NCI-H2196 (cell line): ENCODE results near the gene MYEF2.
A peak's percentile ranks its signal among the peaks of the same experiment; 100 is the strongest.

Experiments
- DNase-seq: peaks from one replicate; lab custom pipeline; 2025; ENCODE audit not compliant: unreplicated experiment; lab: John Stamatoyannopoulos, UW

Gene MYEF2

GRCh38 chr15:48177766-48178647, at the start of gene MYEF2:
Gene MYEF2 (minus strand): TSS chr15:48178295. CDS start chr15:48178237, 58 bp downstream.
- peak; percentile 68 for DNase-seq

DNA sequence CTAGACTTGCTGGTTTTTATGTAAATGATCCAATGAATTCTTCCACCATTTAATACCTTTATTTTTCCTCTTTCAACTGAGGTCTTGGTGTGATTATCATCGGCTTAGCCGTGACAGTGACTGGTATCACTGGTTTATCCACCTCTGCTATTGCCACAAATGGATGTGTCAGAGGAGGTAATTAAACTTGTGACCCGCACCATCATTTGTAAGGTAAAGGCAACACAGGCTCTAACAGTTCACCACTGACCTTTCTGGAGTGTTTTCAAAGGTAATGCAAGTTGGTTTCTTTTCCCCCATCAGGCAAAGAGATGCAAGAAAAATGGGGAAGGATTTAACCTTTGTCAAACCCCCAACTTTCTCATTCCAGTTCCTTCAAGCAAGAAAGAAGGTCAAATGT, 47.7 kb upstream of the MYEF2 start:
- no peak for DNase-seq

- DNase-seq = no peak
These were observed 44.5 kb upstream of the MYEF2 start for GRCh38 chr15:48222627-48223026.

- no peak for DNase-seq
These were observed 43.8 kb upstream of the MYEF2 start for GRCh38 chr15:48221885-48222284.

- no peak for DNase-seq
These were observed 43.2 kb upstream of the MYEF2 start for GRCh38 chr15:48221261-48221660.

DNA sequence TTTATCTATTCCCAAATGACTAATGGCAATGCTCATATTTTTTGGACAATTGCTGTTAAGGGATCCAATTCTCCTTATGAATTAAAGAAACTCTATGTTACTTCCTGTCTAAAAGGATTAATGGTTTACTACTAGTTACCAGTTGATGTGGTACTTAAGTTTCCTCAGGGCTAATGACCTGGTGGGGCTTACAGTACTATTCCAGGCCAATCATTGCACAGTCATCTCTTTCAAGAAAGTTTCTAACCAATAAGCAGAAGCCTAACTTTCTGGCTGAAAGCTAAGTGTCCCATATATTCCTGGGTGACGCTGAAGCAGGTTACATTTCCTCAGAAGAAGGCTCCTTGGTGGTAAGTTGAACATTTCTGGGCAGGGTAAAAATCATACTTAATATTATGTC, 27.9 kb upstream of the MYEF2 start, which contains the start of gene SLC12A1:
SLC12A1 (plus strand) TSS at position 322 of the 400 bp plus-strand sequence. CDS start 1,418 bp downstream, outside the sequence.
- DNase-seq = no peak

DNA sequence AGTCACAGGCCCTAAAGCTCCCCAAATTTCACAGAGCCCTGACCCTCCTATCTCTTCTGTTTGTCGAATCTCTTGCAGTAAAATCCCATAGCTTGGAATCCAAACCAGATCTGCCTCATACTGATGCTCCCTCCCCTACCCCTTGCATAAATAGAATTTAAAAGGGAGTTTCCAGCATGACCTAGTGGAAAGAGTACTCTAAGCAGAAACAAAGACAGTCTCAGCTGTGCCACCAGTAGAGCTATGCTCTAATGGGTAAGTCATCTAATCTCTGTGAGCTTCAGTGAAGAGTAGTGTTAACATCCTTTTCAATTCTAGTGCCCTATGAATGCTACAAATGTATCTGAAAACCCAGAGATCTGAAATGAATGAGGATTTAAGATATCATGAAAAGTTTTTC, 24.0 kb upstream of the MYEF2 start:
- DNase-seq = no peak

GRCh38 chr15:48191574-48192225, 13.6 kb upstream of the MYEF2 start, which contains the start of gene CTXN2:
Gene CTXN2 (plus strand): TSS chr15:48191665. CDS start chr15:48201301, 9,636 bp downstream.
- DNase-seq = peak; percentile 44

- DNase-seq = no peak
These were observed 13.0 kb upstream of the MYEF2 start for GRCh38 chr15:48190932-48191573.

DNA sequence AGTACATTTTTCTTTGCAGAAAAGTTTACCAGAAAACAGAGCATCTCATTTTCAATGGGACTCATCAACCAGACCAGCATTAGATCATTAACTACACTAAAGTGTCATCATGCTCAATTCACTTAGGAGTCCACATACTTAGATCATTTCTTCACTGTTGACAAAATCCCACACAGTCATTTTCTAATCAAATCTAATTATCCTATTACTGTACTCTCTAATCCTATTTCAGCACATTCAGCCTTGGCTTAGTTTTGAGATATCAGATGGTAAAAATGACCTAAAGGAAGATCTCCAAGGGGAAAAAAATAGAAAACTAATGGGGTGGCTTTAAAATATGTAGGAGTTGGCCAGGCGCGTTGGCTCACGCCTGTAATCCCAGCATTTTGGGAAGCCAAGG, 8.2 kb upstream of the MYEF2 start:
- DNase-seq = no peak

DNA sequence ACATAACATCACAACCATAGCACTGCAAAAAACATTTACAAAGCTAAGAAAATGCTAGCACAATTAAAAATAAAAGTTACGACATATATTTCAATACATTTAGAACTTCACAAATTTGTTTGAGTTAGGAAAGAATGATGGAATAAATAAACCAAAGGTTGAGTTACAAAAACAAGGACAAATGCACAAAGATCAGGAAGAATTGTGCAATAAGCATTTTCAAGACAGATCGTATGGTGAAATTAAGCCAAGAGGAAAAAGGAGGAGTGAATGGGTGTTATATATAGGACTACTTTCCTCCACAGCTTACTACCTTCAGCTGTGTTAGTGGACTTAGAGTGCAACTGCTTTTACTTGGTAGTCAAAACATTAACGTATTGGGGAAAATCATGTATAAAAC, 7.4 kb upstream of the MYEF2 start:
- no peak for DNase-seq

DNA sequence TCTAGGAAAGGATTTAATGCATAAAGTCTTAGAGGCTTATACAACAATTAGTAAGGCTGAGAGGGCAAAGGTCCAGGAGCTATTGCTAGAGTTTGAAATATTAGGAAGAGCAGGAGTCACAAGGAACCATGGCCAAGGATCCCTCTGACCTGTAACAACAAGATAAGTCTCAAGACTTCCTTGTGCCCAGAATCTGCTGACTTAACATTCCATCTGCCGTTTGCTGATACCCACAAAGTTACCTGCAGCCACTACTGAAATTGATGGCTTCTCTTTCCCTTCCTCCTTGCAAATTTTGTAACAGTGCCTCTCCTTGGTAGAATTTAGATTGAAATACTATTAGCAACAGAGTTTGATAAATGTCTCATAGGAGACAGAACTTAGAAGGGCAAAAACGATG, 4.7 kb upstream of the MYEF2 start:
- no peak for DNase-seq

DNA sequence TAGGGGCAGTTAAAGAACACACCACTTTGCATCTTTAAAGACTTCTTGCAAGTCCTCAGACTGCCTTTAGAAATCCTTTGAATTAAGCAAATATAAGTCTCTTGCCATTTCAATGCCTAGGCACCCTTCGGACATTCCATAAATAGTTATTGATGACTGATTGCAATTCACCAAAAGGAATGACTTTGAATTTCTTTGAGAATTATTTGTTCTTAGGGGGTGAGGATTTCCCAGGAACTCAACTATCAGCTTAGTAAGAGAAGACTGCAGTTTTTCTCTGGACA, 495 bp upstream of the MYEF2 start:
- no peak for DNase-seq

DNA sequence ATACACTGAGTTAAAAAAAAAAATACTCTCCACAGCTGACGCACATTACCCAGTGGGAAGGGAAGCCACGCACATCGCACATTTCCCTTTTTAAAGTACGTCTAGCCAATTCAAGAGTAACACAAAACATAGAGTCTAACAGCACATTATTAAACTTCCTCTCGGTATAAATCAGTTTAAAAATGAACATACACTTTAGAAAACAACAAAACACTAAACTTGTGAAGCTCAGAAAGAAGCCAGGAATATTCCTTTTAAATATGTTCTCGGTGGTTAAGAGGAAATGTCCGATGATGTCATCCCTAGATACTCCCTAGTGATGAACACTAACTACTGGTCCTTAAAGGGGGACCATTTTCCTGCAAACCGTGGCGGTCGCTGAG, 721 bp downstream of the MYEF2 start:
- peak; percentile 21 for DNase-seq

GRCh38 chr15:48176957-48177356, 1.1 kb downstream of the MYEF2 start:
- DNase-seq = no peak

DNA sequence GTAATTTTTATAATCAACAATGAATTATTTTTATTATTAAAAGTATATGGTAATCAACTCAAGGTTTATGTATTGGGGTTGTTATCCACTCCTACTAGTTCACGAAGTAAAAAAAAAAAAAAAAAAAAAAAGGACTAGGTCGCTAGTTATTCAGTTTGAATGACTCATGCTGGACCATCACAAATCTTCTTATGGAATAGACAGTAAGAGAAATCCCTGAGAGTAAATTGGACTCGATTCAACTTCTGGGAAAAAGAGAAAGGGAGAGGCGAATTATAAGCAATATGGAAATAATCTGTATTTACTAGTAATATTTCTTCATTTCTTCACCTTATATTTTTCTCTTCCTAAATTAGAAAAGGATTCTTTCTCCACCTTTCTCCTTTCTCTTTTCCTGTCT, 2.0 kb downstream of the MYEF2 start:
- DNase-seq = no peak

DNA sequence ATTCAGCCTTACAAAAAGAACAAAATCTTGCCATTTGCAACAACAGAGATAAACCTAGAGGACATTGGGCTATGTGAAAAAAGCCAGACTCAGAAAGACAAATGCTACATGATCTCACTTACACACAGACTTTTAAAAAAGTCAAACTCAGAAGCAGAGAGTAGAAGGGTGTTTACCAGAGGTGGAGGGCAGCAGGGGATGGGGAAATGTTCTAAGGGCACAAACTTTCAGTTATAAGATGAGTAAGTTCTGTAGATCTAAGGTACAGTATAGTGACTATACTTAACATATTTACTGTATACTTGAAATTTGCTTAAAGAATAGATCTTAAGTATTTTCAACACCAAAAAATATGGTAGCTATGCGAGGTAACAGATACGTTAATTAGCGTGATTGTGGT, 3.0 kb downstream of the MYEF2 start:
- DNase-seq = no peak

- no peak for DNase-seq
These were observed 7.1 kb downstream of the MYEF2 start for GRCh38 chr15:48170981-48171380.

DNA sequence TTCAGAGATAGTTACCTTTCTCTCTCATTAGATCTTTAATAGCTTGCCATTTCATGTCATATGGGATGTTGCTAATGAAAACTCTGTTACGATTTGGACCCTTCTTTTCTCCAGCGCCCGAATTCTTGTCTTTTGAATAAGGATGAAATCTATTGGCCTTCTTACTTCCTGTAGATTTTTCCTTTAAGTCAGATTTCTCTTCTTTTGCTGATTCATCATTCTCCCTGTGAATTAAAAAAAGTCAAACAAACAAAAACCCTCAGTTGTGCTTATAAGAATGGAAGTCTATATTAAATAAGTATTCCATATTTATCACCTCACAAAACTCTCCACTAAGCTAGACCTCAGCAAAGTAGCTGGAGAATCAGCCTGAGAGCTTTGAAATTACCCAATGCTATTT, 9.5 kb downstream of the MYEF2 start:
- no peak for DNase-seq

DNA sequence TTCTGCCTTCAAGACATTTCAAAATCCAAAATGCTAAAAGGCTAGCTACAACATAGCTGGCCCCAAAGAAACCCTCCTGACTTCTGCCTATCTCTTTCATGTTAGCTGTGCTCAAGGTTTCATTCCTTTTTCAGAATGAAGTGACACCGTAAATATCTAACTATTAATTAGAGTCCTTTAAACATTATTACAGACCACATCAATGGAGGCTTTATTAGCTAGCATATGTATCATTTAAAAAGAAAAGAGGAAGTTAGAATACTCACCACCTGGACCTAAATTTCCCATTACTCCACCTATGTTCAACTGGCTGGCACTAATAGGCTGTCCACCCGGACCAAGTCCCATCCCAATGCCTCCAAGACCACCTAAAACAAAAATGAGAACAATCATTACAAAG, 24.6 kb downstream of the MYEF2 start:
- DNase-seq = no peak

- DNase-seq = no peak
These were observed 28.2 kb downstream of the MYEF2 start for GRCh38 chr15:48149858-48150257.

DNA sequence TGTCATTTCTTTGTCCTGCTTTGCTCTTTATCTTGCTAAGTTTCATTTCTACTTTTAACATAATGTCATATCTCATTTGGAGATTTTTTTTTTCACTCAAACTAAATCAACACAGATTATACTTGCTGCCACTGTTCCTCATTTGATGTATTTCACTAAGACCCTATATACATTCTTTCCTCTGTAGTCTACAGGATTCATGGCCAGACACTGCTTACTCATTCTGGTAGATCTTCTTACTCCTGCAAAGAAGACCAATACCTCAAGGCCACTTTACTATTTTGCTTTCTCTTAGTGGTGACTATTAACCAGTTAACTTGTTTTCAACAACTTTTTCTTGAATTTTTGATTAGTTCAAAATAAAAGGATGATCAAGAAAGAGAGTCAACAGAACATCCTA, 30.7 kb downstream of the MYEF2 start:
- no peak for DNase-seq
